Dedifferentiated amniotic fluid mesenchymal stem cell (primary cell): ENCODE measurements around the gene PARD3B.

ENCODE experiments used
- DNase-seq: peaks from one replicate; pipeline ENCODE4 v3.0.0-alpha.2; 2016; ENCODE audit errors: extremely low spot score

Gene PARD3B

DNA sequence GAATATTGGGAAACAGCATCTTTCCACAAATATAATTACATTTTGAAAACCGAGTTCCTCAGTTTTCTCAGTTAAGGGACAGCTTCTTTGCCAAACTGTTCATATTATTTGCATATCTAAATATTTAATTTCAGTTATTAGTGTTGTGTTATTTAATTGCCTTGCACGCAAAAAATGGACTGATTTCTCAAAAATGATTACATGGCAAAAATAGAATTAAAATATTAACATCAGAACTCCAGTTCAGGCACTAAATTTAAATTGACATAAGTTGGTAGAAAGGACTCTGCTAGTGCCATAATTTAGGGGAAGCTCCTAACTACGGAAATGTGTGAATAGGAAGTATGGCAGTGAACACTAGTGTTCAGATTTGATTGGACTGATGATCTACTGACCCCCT lies 209.6 kb downstream of the PARD3B start:
- DNase-seq: no peak

DNA sequence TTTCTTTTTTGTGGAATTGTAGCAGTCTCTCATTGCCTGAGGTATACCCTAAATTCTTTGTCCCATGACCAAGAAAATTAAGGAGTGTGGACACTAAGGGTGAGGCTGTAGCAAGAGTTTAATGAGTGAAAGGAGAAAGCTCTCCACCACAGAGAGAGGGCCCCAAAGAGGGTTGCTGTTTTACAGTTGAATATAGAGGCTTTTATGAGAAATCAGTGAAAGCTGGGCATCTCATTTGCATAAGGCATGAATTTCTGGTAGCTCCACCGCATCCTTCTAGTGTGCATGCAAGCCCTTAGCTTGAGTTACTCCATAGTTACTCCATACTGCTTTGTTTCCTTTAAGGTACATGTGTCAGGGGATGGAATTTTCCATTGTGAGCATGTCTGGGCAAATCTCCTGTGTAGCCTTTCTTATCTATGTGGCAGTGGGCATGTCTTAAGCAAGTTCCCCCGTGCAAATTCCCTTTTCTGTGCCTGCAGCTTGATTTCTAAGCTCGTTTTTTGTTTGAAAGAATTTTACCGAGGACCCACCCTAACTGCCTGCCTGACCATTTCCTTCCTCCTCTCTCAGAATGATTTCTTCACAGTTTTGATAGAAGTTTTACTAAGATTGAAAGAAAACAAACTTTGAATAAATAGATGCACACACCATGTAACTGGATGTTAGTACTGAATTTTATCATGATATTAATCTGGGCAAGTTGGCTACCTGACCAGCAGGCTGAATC lies 218.9 kb downstream of the PARD3B start:
- no peak for DNase-seq

GRCh38 chr2:204770735-204771134 lies 225.5 kb downstream of the PARD3B start:
- no peak for DNase-seq

GRCh38 chr2:204771721-204772120 lies 226.4 kb downstream of the PARD3B start:
- no peak for DNase-seq

GRCh38 chr2:204772546-204772945 lies 227.3 kb downstream of the PARD3B start:
- no peak for DNase-seq

- no peak for DNase-seq
These were observed 230.5 kb downstream of the PARD3B start for GRCh38 chr2:204775766-204776165.

GRCh38 chr2:204776781-204777559 lies 231.7 kb downstream of the PARD3B start:
- DNase-seq: no peak

- DNase-seq: no peak
These were observed 234.5 kb downstream of the PARD3B start for GRCh38 chr2:204779771-204780170.

- no peak for DNase-seq
These were observed 236.7 kb downstream of the PARD3B start for GRCh38 chr2:204781941-204782340.

GRCh38 chr2:204790076-204790475 lies 244.8 kb downstream of the PARD3B start:
- DNase-seq: no peak

GRCh38 chr2:204791230-204791629 lies 246.0 kb downstream of the PARD3B start:
- DNase-seq: no peak

- DNase-seq: no peak
These were observed 249.3 kb downstream of the PARD3B start for GRCh38 chr2:204794624-204795023.

- no peak for DNase-seq
These were observed 249.9 kb downstream of the PARD3B start for GRCh38 chr2:204795156-204795555.

DNA sequence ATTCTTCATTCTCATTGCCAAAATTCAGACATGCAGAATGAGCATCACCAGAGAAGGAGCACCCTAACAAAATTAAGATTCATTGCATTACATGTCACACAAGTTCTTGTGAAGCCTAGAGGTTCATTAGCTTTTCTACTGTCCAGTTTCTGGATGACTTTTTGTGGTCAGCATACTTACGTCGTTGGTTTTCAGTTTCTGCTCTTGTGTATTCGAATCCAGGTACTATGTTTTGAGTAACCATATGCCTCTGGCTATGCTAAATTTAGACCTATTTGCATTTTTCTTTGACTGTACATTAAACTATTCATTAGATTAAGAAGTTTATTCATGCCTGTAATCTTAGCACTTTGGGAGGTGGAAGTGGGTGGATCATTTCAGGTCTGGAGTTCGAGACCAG lies 251.3 kb downstream of the PARD3B start:
- DNase-seq: no peak

DNA sequence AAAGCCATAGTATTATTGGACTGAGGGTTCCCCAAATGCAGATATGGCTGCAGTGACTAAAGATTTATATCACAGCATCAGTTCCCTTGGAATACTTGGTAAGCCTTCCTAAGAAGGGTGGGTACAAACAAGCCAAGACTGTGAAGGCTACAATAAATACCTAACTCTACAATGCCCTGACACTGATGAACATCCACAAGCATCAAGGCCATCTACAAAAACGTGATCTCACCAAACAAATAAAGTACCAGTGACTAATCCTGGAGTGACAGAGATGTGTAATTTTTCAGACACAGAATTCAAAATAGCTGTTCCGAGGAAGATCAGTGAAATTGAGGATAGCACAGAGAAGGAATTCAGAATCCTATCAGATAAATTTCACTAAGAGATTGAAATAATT lies 254.5 kb downstream of the PARD3B start:
- no peak for DNase-seq

GRCh38 chr2:204808494-204808893 lies 263.2 kb downstream of the PARD3B start:
- DNase-seq: no peak

DNA sequence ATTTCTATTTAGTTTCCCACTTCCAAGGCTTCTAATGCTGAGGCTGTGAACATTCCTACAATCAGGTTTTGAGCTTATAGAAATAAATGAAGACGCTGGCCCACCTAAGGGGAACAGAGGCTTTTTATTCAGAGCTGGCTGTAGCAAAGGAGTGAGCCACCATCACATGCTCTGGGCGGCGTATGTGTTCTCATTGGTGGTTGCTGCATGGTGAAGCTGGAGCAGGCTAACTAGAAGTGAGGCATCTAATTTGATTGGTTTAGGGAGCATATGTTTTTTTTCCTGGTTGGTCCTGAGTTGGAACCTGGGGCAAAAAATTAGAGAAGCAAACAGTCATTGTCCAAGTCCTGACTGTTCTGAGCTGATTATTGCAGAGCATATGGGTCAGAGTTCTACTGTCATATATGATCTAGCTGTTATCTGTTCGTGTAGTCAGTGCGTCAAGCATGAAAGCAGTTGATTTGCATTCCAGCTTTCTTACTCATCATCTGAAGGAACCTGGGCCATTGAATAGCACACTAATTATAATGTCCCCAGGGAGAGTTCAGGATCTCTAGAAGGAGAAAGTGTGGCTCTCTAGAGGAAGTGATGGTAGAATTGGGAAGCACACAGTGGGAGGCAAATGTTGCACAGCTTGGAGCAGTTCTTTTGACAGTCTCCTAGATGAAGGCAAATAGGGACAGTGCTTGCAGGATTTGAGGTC lies 279.6 kb downstream of the PARD3B start:
- DNase-seq: no peak

DNA sequence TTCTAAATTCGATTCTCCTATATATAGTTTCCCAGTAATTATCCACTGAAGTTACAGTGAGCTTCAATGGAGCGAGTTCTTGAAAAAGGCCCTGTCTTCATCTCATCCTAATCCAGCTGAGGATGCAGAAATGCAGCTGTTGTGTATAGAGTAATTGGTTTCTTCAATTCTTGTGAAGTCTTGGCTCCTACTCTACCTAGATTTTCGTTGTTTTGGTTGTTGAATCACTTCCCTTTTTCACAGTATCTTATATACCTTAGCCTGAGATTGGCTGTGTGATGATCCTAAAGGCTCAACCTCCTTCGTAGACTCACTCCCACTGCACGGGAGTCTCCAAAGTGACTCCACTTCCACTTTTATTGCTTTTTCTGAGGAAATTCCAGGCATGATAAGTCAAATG lies 280.4 kb downstream of the PARD3B start:
- DNase-seq: no peak

DNA sequence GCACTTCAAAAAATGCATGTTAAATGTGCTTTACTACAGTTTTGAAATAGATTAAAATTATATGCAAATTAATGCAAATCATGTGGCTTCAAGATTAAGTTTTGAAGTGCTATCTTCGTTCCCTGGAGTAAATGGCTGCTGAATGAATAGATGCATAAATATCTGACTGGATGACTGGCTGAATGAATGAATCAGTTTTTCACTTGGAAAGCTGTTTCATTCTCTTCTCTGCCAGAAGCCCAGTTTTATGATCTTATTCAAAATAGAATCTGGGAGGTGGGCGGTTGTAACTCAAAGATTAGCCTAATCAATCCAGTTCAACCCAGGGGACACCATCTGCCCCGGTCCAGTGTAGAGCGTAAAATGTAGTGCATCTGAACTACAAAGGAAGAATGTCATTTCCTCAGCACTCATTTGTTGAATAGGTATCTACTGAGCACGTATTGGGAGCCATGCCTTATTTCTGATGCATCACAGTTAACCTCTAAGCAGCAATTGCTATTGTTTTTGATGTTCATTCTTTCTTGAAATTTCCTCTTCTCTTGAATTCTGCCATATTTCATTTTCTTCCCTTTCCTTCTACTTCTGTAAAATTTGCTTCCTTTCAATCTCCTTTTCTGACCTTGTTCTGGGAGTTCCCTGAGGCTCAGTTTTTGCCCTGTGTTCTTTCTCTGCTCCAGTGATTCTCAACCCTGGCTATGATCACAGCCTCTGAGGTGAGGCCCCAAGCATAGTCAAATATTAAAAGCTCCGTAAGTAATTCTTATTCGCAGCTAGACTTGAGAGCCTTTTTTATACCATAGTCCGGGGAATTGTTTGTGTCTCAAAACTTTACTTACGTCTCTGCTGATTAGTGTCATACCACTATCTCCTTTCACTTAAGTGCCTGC lies 282.7 kb downstream of the PARD3B start:
- DNase-seq: no peak

GRCh38 chr2:204834716-204835384 lies 289.6 kb downstream of the PARD3B start:
- DNase-seq: no peak

- no peak for DNase-seq
These were observed 290.5 kb downstream of the PARD3B start for GRCh38 chr2:204835786-204836185.
